SK-N-SH treated with all-trans-retinoic acid at 6 μM for 48 hours (cell line): ENCODE measurements around the gene ADGRB2.

ENCODE experiments used
- ARNTL ChIP-seq: fragments of 450-650 bp; formaldehyde crosslinking; IDR thresholded peaks from 2 replicates; pipeline ENCODE4 v1.5.0; 2020; ENCODE audit warnings: low read depth, mild to moderate bottlenecking, moderate library complexity, borderline replicate concordance
- BACH2 ChIP-seq: fragments of 250-450 bp; sonication (Bioruptor Pico); IDR thresholded peaks from 2 replicates; pipeline ENCODE4 v1.9.0; 2021; ENCODE audit warnings: mild to moderate bottlenecking, borderline replicate concordance
- ESRRG ChIP-seq: fragments of 250-450 bp; sonication (Bioruptor Pico); IDR thresholded peaks from 2 replicates; pipeline ENCODE4 v1.6.1; 2021; ENCODE audit warnings: mild to moderate bottlenecking
- GLIS3 ChIP-seq: fragments of 250-450 bp; sonication (Bioruptor Pico); IDR thresholded peaks from 2 replicates; pipeline ENCODE4 v1.5.0; 2020; ENCODE audit warnings: mild to moderate bottlenecking, moderate library complexity
- OSR1 ChIP-seq: fragments of 250-450 bp; sonication (Bioruptor Pico); IDR thresholded peaks from 2 replicates; pipeline ENCODE4 v1.8.0; 2022; ENCODE audit warnings: moderate library complexity, mild to moderate bottlenecking, inconsistent platforms
- RARB ChIP-seq: fragments of 250-450 bp; sonication (Bioruptor Pico); IDR thresholded peaks from 2 replicates; pipeline ENCODE4 v1.8.0; 2021; ENCODE audit warnings: mild to moderate bottlenecking, moderate library complexity
- TOX ChIP-seq: fragments of 250-450 bp; sonication (Bioruptor Pico); IDR thresholded peaks from 2 replicates; pipeline ENCODE4 v1.8.0; 2021; ENCODE audit warnings: mild to moderate bottlenecking, moderate library complexity, borderline replicate concordance
- ZFP3 ChIP-seq: fragments of 250-450 bp; sonication (Bioruptor Pico); IDR thresholded peaks from 2 replicates; pipeline ENCODE4 v1.5.0; 2020; ENCODE audit warnings: mild to moderate bottlenecking, moderate library complexity
- ZFP30 ChIP-seq: fragments of 450-650 bp; formaldehyde crosslinking; IDR thresholded peaks from 2 replicates; pipeline ENCODE4 v1.5.0; 2022; ENCODE audit warnings: mild to moderate bottlenecking, moderate library complexity
- ZNF70 ChIP-seq: fragments of 450-650 bp; formaldehyde crosslinking; IDR thresholded peaks from 2 replicates; pipeline ENCODE4 v1.5.0; 2020; ENCODE audit warnings: mild to moderate bottlenecking, moderate library complexity
- TF ChIP-seq, protein P1 (sequence below): fragments of 250-450 bp; sonication (Bioruptor Pico); IDR thresholded peaks from 2 replicates; pipeline ENCODE4 v1.5.1; 2020; ENCODE audit warnings: low read depth, mild to moderate bottlenecking, moderate library complexity
- TF ChIP-seq, protein P2 (sequence below): fragments of 250-450 bp; sonication (Bioruptor Pico); IDR thresholded peaks from 2 replicates; pipeline ENCODE4 v1.8.0; 2020; ENCODE audit warnings: mild to moderate bottlenecking, moderate library complexity, borderline replicate concordance
- TF ChIP-seq, protein P3 (sequence below): fragments of 250-450 bp; sonication (Bioruptor Pico); IDR thresholded peaks from 2 replicates; pipeline ENCODE4 v1.5.0; 2020; ENCODE audit warnings: mild to moderate bottlenecking, moderate library complexity

DNA sequence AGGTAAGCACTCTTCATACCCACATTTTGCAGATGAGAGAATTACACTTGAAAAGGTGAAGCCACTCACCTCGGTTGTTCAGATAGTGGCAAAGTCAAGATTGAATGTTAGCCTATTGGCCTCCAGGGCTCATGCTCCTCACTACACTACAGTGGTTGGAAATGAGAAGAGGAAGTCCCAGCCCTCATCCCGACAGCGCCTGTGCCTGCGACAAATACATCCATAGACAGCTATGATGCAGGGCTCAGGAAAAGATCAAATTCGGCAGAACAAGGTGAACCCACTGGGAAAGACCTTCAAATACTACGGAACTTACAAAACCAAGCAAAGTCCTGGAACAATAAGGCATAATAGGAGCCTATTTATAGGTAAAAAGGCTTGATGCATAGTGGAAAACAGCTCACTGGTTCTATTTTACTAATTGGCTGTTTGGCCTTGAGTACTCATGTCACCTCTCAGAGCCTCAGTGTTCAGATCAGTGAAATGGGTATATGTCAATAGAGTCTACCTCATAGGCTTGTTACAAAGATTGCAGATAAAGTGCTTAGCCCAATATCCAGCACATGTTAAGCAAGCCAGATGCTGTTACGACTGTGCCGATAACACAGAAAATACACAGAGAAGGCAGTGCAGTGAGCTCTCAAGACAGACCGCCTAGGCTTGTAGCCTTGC is 48.2 kb upstream of the ADGRB2 start:
- no peak for TF ChIP-seq ARNTL
- TF ChIP-seq BACH2 (CRISPR knock-in tag) = no peak
- TF ChIP-seq, protein P1, sequence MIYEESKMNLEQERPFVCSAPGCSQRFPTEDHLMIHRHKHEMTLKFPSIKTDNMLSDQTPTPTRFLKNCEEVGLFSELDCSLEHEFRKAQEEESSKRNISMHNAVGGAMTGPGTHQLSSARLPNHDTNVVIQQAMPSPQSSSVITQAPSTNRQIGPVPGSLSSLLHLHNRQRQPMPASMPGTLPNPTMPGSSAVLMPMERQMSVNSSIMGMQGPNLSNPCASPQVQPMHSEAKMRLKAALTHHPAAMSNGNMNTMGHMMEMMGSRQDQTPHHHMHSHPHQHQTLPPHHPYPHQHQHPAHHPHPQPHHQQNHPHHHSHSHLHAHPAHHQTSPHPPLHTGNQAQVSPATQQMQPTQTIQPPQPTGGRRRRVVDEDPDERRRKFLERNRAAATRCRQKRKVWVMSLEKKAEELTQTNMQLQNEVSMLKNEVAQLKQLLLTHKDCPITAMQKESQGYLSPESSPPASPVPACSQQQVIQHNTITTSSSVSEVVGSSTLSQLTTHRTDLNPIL = no peak
- TF ChIP-seq, protein P2, sequence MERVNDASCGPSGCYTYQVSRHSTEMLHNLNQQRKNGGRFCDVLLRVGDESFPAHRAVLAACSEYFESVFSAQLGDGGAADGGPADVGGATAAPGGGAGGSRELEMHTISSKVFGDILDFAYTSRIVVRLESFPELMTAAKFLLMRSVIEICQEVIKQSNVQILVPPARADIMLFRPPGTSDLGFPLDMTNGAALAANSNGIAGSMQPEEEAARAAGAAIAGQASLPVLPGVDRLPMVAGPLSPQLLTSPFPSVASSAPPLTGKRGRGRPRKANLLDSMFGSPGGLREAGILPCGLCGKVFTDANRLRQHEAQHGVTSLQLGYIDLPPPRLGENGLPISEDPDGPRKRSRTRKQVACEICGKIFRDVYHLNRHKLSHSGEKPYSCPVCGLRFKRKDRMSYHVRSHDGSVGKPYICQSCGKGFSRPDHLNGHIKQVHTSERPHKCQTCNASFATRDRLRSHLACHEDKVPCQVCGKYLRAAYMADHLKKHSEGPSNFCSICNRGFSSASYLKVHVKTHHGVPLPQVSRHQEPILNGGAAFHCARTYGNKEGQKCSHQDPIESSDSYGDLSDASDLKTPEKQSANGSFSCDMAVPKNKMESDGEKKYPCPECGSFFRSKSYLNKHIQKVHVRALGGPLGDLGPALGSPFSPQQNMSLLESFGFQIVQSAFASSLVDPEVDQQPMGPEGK (CRISPR knock-in tag) = no peak
- TF ChIP-seq GLIS3 = no peak
- TF ChIP-seq RARB = no peak
- no peak for TF ChIP-seq ZFP30 (CRISPR knock-in tag)
- no peak for TF ChIP-seq ZFP3 (CRISPR knock-in tag)
- TF ChIP-seq OSR1 (CRISPR knock-in tag) = no peak
- TF ChIP-seq TOX (CRISPR knock-in tag) = no peak
- TF ChIP-seq ZNF70 (CRISPR knock-in tag) = peak; percentile 82
- TF ChIP-seq ESRRG (CRISPR knock-in tag) = no peak
- TF ChIP-seq, protein P3, sequence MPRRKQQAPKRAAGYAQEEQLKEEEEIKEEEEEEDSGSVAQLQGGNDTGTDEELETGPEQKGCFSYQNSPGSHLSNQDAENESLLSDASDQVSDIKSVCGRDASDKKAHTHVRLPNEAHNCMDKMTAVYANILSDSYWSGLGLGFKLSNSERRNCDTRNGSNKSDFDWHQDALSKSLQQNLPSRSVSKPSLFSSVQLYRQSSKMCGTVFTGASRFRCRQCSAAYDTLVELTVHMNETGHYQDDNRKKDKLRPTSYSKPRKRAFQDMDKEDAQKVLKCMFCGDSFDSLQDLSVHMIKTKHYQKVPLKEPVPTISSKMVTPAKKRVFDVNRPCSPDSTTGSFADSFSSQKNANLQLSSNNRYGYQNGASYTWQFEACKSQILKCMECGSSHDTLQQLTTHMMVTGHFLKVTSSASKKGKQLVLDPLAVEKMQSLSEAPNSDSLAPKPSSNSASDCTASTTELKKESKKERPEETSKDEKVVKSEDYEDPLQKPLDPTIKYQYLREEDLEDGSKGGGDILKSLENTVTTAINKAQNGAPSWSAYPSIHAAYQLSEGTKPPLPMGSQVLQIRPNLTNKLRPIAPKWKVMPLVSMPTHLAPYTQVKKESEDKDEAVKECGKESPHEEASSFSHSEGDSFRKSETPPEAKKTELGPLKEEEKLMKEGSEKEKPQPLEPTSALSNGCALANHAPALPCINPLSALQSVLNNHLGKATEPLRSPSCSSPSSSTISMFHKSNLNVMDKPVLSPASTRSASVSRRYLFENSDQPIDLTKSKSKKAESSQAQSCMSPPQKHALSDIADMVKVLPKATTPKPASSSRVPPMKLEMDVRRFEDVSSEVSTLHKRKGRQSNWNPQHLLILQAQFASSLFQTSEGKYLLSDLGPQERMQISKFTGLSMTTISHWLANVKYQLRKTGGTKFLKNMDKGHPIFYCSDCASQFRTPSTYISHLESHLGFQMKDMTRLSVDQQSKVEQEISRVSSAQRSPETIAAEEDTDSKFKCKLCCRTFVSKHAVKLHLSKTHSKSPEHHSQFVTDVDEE (CRISPR knock-in tag) = no peak
